K562 (cell line): ENCODE measurements around the gene NOSTRIN. TPM values are rescaled to one million over a fixed set of nuclear protein-coding genes. Genes with fewer than 3 reads are reported as not detected.
A peak's percentile ranks its signal among the peaks of the same experiment; 100 is the strongest.

Experiments used
- ATAC-seq: fragments of 200-7000 bp; cut with Tn5 transposase; 3 replicates; pipeline ENCODE4 v1.9.1; 2020; ENCODE audit warnings: moderate library complexity
- BruUV-seq: library from RNA; stranded (reverse); fragments of 400-500 nt; replicated peaks from 2 replicates; lab custom pipeline; 2021; lab: Mats Ljungman, UMichigan
- CTCF ChIA-PET: fragments of 300-600 bp; formaldehyde crosslinking; extraction: SDS; loops from one replicate; lab custom pipeline; 2021; ENCODE audit warnings: low intra/inter-chr PET ratio; lab: Yijun Ruan, JAX
- POLR2A ChIA-PET: fragments of 300-600, 350-650 bp; sonication (Branson Sonifier 250); formaldehyde crosslinking; extraction: SDS; loops from one replicate; lab custom pipeline; 2021; ENCODE audit warnings: antibody characterized with exemption, inconsistent platforms; lab: Yijun Ruan, JAX
- DNase-seq, 4 experiments: peaks; one replicate each; pipeline versions ENCODE4 v3.0.0 to v3.0.0-alpha.2; 2011 to 2018; ENCODE audit warnings: low spot score in 3 of 4, mixed read lengths in 3 of 4; ENCODE audit errors: extremely low read depth in 1 of 4
- FAIRE-seq: peaks from 2 replicates; lab custom pipeline; 2011; peaks lifted over from hg19 to GRCh38; lab: Jason Lieb, UNC
- H2AFZ ChIP-seq: 2 replicates; pipeline ENCODE4 v1.6.0; 2011; ENCODE audit warnings: low read depth, low read length, control low read depth, inconsistent platforms
- H3K27ac ChIP-seq: fragments of 200-600 bp; 3 replicates; pipeline ENCODE4 v1.8.0; 2011; ENCODE audit warnings: low read depth, mild to moderate bottlenecking, control low read depth, inconsistent platforms, low read length, moderate library complexity, mixed read lengths; ENCODE audit errors: extremely low read depth
- H3K27me3 ChIP-seq, 2 experiments: fragments of 300-600 bp in 1 of 2; 2 replicates in 1 of 2; 3 replicates in 1 of 2; pipeline versions ENCODE4 v1.6.0 to v1.8.0; 2011; ENCODE audit warnings: inconsistent platforms in 2 of 2, low read length in 2 of 2, mild to moderate bottlenecking in 1 of 2, mixed read lengths in 1 of 2, moderate library complexity in 1 of 2; ENCODE audit not compliant: control insufficient read depth in 2 of 2, insufficient read depth in 2 of 2
- H3K36me3 ChIP-seq: fragments of 300-600 bp; 3 replicates; pipeline ENCODE4 v1.8.0; 2011; ENCODE audit warnings: mild to moderate bottlenecking, low read length, inconsistent platforms; ENCODE audit not compliant: control insufficient read depth, insufficient read depth
- H3K4me1 ChIP-seq, 2 experiments: fragments of 200-600 bp in 1 of 2; replicated peaks in 1 of 2; 2 replicates in 1 of 2; 3 replicates in 1 of 2; pipeline versions ENCODE4 v1.5.1 to v1.8.0; 2011; ENCODE audit warnings: inconsistent platforms in 2 of 2, low read length in 2 of 2, mild to moderate bottlenecking in 1 of 2, mixed read lengths in 1 of 2, moderate library complexity in 1 of 2; ENCODE audit not compliant: control insufficient read depth in 2 of 2, insufficient read depth in 2 of 2
- H3K4me2 ChIP-seq: 2 replicates; pipeline ENCODE4 v1.6.1; 2011; ENCODE audit warnings: low read length, control low read depth, inconsistent platforms, mixed read lengths; ENCODE audit not compliant: insufficient read depth
- H3K4me3 ChIP-seq: fragments of 200-600 bp; sonication (generic), shearing (Covaris generic); 2 replicates; pipeline ENCODE4 v1.5.1; 2016; ENCODE audit warnings: control low read depth, inconsistent platforms
- H3K79me2 ChIP-seq: fragments of 200-600 bp; 3 replicates; pipeline ENCODE4 v1.8.0; 2011; ENCODE audit warnings: low read length, inconsistent platforms; ENCODE audit not compliant: control insufficient read depth, insufficient read depth
- H3K9ac ChIP-seq, 2 experiments: 2 replicates each; pipeline versions ENCODE4 v1.6.0 to v1.6.1; 2011; ENCODE audit warnings: low read depth in 2 of 2, low read length in 2 of 2, control low read depth in 1 of 2, inconsistent platforms in 1 of 2, mild to moderate bottlenecking in 1 of 2, mixed read lengths in 1 of 2; ENCODE audit not compliant: insufficient read depth in 1 of 2
- H3K9me1 ChIP-seq: one replicate; pipeline ENCODE4 v1.6.0; 2011; ENCODE audit warnings: inconsistent platforms, mild to moderate bottlenecking, low read length, moderate library complexity; ENCODE audit not compliant: control insufficient read depth, insufficient read depth
- H3K9me3 ChIP-seq: replicated peaks from 2 replicates; pipeline ENCODE4 v1.5.1; 2011; ENCODE audit warnings: low read depth, low read length, inconsistent platforms; ENCODE audit not compliant: control insufficient read depth, insufficient read depth
- H4K20me1 ChIP-seq: replicated peaks from 2 replicates; pipeline ENCODE4 v1.6.1; 2011; ENCODE audit warnings: low read length, inconsistent platforms, mixed read lengths; ENCODE audit not compliant: control insufficient read depth, insufficient read depth
- BCOR ChIP-seq: fragments of 450-650 bp; IDR thresholded peaks from 2 replicates; pipeline ENCODE4 v1.6.1; 2016
- CAMTA2 ChIP-seq: fragments of 250-450 bp; sonication (Bioruptor Pico); conservative IDR thresholded peaks from 2 replicates; pipeline ENCODE4 v1.5.1; 2022
- KDM1A ChIP-seq, 2 experiments: fragments of 450-650 bp; IDR thresholded peaks; 2 replicates each; pipeline ENCODE4 v1.6.1; 2016; ENCODE audit warnings: mild to moderate bottlenecking in 2 of 2
- MAZ ChIP-seq, 2 experiments: fragments of 450-650 bp in 1 of 2; sonication (generic) in 1 of 2; formaldehyde crosslinking; IDR thresholded peaks in 1 of 2; conservative IDR thresholded peaks in 1 of 2; 2 replicates each; pipeline versions ENCODE4 v1.4.0 to v1.5.0; 2020; ENCODE audit warnings: mild to moderate bottlenecking in 1 of 2, missing genetic modification reagents in 1 of 2
- NR2C1 ChIP-seq, 2 experiments: fragments of 450-650 bp; IDR thresholded peaks; 2 replicates each; pipeline ENCODE4 v1.6.1; 2017; ENCODE audit warnings: mild to moderate bottlenecking in 2 of 2, antibody characterized with exemption in 1 of 2, inconsistent platforms in 1 of 2, missing compliant biosample characterization in 1 of 2, missing genetic modification characterization in 1 of 2
- RBM25 ChIP-seq: fragments of 200-400 bp; formaldehyde crosslinking; IDR thresholded peaks from 2 replicates; pipeline ENCODE4 v1.6.1; 2018; ENCODE audit warnings: low read length, low read depth, moderate library complexity; ENCODE audit not compliant: severe bottlenecking
- SMARCA5 ChIP-seq: fragments of 450-650 bp; IDR thresholded peaks from 2 replicates; pipeline ENCODE4 v1.6.1; 2016
- SRSF7 ChIP-seq: fragments of 200-400 bp; formaldehyde crosslinking; optimal IDR thresholded peaks from 2 replicates; pipeline ENCODE3; 2017; ENCODE audit warnings: mild to moderate bottlenecking, low read depth, low read length
- ZBTB17 ChIP-seq: fragments of 450-650 bp; formaldehyde crosslinking; IDR thresholded peaks from 2 replicates; pipeline ENCODE4 v1.4.0; 2020; ENCODE audit warnings: mild to moderate bottlenecking
- ZKSCAN1 ChIP-seq: fragments of 150-350 bp; IDR thresholded peaks from 2 replicates; pipeline ENCODE4 v1.6.1; 2016; ENCODE audit warnings: low read depth, low read length
- WGBS: fragments of 100-300 bp; shearing (Covaris generic); methylation state at CpG from one replicate; pipeline ENCODE4 v1.1.6; 2016; ENCODE audit warnings: low coverage, mixed read lengths; ENCODE audit not compliant: insufficient coverage; ENCODE audit errors: missing lambda C conversion rate; 5-methylcytosine and 5-hydroxymethylcytosine counted together
- in situ Hi-C: fragments of 300-500 bp; cut with MboI; formaldehyde crosslinking; loops from 4 replicates; pipeline ENCODE4 v1.15.0; 2018; ENCODE audit warnings: inconsistent platforms, mixed read lengths
- intact Hi-C: fragments of 100-400 bp; cut with micrococcal nuclease; formaldehyde crosslinking; loops from 2 replicates; pipeline ENCODE4 v1.14.2; 2022
- polyA plus RNA-seq, 8 experiments: library from polyadenylated mRNA; depleted of rRNA in 4 of 8; stranded (reverse) in 5 of 8; unstranded in 3 of 8; fragments of >200 nt; fragmentation: Nextera tagmentation in 2 of 8; fragmentation: Illumina TruSeq in 1 of 8; extraction: Ambion mirVana in 2 of 8; extraction: Trizol in 1 of 8; gene quantifications; 2 replicates each; pipeline versions ENCODE4 v1.2.1 to v1.2.3, GENCODE V29; 2011 to 2014; ENCODE audit warnings: inconsistent platforms in 1 of 8, missing spikeins in 1 of 8
- total RNA-seq, 7 experiments: library from RNA; depleted of rRNA in 6 of 7; stranded (reverse); fragments of >200 nt in 6 of 7; fragmentation: Illumina TruSeq in 2 of 7; extraction: Trizol in 2 of 7; gene quantifications; 2 replicates each; pipeline versions ENCODE4 v1.2.1 to v1.2.3, GENCODE V29; 2011 to 2021; ENCODE audit warnings: low replicate concordance in 1 of 7

NOSTRIN gene
- total and polyA plus RNA-seq, 9 of the 15 experiments (the other 6 are each of a cell fraction or from before 2014, with no cell fraction given) = 26.7 to 82.9 (median 56.3) TPM

DNA sequence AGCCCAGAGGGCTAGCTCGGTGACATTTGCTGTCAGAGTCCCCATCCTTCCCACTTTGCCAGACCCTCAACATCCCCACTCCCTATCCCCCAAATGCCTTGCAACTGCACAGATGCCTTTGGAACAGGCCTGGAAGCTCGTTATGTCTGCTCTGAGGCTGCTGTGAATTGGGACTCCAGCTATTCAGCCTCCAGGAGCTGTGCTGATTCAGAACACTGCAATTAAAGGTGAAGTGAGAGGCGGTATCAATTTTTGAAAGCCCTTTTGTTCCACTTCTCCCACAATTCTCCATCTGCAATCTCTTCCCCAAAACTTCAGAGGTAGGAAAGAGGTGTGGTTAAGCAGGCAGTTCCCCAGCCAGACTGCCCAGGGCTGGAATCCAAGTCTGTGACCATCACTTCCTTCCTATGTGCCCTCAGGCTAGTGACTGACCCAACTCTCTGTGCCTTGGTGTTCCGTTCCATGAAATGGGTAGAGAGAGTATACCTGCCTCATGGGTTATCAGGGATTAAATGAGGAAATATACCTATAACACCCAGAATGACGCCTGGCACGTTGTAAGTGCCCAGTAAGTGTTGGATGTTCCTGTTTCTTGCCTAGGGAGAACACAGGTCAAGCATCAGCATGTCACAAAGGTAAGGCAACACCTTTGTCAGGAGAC lies 17.5 kb downstream of the NOSTRIN start (continued):
- TF ChIP-seq NR2C1 (IDR thresholded peaks at IDR 0.05) = no peak
- TF ChIP-seq NR2C1 (tag; IDR thresholded peaks at IDR 0.05) = no peak
- peak; percentile 86 for TF ChIP-seq RBM25
- no peak for TF ChIP-seq ZKSCAN1
- TF ChIP-seq SRSF7 = no peak

DNA sequence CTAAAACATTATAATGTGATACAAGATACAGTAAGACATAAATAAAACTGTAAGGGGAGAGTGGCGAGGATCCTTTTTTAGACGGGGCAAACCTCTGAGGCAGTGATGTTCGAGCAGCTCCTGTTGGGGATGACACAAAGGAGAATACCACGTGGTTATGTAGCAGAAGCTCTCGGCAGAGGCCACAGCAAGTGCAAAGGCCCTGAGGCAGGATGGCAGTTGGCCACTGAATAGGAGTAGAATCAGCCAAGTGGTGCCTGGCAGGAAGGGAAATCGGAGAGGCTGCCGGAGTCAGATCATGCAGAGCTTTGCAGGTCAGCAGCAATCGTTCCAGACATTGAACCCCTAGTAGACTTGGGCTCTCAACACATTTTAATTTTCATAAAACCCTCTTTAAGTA lies 19.1 kb downstream of the NOSTRIN start:
- WGBS = 75% methylated on average over 8 of the region's 8 CpGs
- TF ChIP-seq CAMTA2 (CRISPR knock-in tag) = no peak
- TF ChIP-seq ZBTB17 (CRISPR knock-in tag) = no peak
- TF ChIP-seq SMARCA5 = 0 out of 2 replicates have a peak, but pooled peaks have one; percentile 21
- 0 out of 2 replicates have a peak, but pooled peaks have one; percentile 23 for TF ChIP-seq BCOR
- TF ChIP-seq MAZ (CRISPR knock-in tag; conservative IDR thresholded peaks at IDR 0.05 in 1 of 2, IDR thresholded peaks at IDR 0.05 in 1 of 2) = 0 out of 4 replicates have a peak, but pooled peaks of 1 of the 2 experiments have one; percentile 16
- TF ChIP-seq KDM1A (IDR thresholded peaks at IDR 0.05) = peak; percentile 16 to 50; a peak in 2 of 4 replicates
- TF ChIP-seq RBM25 = peak; percentile 86
- no peak overlapping the region for H3K9ac ChIP-seq
- ChIA-PET CTCF (no interaction called here), POLR2A (interaction anchor here (0.6 to 1.7 kb wide), 2 partner anchors 10 to 12 kb away, joined by 4 read pairs; no protein-coding TSS in a partner anchor)
- BruUV-seq = no TSS peak
- intact Hi-C loops = no loop called here
- no peak for ATAC-seq
- H2AFZ ChIP-seq = no peak overlapping the region
- H3K27ac ChIP-seq = no peak overlapping the region
- peaks cover 26% of the 10 kb centered on the region for H3K36me3 ChIP-seq
- H4K20me1 ChIP-seq = no peaks in the 10 kb centered on the region
- no peak overlapping the region for H3K4me2 ChIP-seq
- H3K9me1 ChIP-seq = no peaks in the 10 kb centered on the region
- DNase-seq = no peak
- no peaks in the 10 kb centered on the region for H3K79me2 ChIP-seq
- no peaks in the 10 kb centered on the region for H3K9me3 ChIP-seq
- FAIRE-seq = no peak
- no peak overlapping the region for H3K4me3 ChIP-seq
- in situ Hi-C loops = no loop called here
- H3K4me1 ChIP-seq = peaks cover 0 to 18% of the 10 kb centered on the region in 2 experiments; a peak in 4 of 5 replicates
- no peaks in the 10 kb centered on the region for H3K27me3 ChIP-seq
